Activated CD4-positive, alpha-beta T cell treated with anti-CD3 and anti-CD28 coated beads, Interleukin-2, amount 50 U/mL, for 1 hour (primary cell): ENCODE data around the gene FAM168A.

Source experiments
- DNase-seq: peaks from one replicate; pipeline ENCODE4 v3.0.0-alpha.2; 2020

Gene FAM168A

DNA sequence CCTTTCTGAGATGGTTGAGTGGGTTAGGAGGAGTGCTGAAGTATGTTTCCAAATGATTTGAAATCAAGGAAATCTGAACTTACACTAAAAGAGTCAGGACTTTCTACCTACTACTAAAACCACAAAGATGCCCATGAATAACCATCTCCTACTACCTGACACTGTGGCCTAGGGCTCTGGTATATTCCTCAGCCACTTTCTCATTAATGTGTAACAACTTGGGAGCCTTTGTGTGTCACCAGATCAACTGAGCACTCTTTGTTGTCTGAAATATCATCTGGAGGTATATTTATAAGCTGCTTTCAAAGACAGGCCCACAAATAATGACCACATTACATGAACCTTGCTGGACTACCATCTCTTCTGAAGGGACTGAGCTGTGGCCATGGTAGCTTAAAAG, 177.8 kb downstream of the FAM168A start:
- DNase-seq: no peak

DNA sequence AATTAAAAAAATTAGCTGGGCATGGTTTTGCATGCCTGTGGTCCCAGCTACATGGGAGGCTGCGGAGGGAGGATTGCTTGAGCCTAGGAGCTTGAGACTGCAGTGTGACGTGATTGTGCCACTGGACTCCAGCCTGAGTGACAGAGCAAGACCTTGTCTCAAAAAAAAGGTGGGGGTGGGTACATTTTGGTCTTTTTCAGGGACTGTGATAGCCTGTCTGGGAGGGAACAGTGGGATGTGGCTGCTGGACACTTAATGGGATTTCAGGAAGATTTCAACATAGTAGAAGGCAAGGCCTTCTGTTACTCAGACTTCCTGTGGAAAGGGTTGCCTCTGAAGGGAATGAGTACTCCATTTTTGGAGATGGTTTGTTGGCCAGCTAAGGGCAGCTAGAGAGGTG, 181.1 kb downstream of the FAM168A start:
- no peak for DNase-seq

DNA sequence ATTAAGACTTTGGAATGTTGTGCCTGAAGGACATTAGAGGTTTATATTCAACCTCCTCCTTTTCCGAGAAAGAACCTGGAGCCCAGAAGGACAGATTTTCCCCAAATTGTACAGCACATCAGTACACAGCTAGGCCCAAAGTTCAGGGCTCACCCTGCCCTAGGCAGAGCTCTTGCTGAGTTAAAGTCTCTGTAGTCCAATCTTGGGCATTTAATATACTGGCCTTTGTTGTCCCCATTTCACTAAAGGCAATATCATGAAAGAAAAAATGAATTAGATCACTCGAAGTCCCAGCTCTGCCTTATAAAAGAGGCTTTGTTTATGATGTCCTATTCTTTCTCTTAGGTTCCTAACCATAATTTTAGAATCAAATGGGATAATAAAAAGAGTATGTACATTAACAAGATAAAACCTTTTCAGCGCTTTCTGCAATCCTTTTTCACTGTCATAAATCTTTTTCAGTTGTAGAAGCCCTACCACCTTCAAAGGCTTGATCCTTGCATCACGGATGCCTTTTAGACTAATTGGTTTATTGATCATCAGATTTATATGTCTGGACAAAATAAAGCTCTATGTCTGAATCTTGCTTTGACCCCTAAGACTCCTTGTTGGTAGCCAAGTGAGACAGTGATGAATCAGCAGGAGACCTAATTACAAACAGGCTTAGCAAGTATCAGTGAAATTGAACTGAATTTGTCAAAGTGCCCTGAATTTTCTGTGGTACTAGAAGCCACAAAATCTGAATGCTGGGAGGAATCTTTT, 181.9 kb downstream of the FAM168A start:
- DNase-seq: no peak

DNA sequence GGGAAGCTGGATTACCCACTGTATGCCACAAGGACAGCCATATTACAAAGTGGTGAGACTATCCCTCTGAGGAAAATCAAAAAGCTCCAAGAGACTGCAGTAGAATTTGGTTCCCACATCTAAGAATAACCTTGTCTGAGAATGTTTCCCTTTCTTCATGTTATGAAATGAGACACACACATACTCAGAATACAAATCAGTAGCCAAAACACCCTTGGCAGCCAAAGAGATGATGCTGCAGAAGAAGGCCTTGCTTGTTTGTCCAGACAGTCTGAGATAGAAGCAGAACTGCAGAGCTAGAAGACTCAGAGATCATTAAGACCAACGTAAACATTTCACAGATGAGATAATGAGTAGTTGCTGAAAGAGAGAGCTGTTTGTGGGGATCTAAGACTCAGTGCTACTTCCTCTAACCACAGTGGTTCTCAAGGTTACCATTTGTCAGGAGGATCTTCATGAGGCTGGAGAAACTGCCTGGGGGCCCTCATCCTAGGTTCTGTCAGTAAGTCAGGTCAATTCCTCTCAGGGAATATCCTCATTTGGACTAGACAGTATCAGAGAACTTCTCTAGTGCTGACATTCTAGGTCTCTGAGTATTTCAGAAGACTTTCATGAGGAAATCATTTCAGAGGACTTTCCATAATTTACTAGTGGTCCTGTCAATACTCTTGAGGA, 182.8 kb downstream of the FAM168A start:
- no peak for DNase-seq

DNA sequence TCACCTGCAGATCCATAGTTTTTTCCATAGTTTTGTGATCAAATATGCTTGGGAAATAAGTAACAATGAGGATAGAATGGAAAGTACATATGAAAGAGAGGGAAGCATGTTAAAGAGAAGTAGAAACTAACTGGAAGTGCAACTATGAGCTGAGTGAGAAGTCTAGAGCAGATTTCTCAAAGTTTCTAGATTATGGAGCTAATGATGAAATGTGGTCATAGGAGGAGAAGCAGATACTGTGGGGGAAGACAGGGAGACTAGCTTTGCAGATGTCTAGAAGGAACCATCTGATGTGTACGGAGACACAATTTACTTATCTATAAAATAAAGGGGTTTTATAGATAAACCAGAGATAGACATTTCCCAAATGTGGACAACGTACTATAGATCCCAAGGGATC, 184.7 kb downstream of the FAM168A start:
- DNase-seq: no peak

DNA sequence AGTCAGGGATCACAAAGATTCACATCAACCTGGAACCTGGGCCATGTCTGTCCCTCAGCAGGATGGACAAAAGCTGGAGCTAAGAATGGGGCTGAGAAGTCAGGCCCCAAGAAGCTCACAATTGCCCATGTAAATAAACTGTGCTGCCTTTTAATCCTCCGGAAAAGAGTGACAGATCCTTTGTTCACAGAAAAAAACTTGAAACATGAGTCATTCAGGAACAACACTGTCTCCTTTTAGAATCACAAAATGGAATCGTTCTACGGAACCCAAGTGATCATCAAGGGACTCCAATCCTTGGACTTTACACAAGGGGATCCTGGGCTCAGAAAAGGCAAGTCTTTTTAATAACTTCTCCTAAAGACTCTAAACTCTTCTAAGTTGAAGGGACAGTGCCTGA, 185.6 kb downstream of the FAM168A start:
- no peak for DNase-seq

DNA sequence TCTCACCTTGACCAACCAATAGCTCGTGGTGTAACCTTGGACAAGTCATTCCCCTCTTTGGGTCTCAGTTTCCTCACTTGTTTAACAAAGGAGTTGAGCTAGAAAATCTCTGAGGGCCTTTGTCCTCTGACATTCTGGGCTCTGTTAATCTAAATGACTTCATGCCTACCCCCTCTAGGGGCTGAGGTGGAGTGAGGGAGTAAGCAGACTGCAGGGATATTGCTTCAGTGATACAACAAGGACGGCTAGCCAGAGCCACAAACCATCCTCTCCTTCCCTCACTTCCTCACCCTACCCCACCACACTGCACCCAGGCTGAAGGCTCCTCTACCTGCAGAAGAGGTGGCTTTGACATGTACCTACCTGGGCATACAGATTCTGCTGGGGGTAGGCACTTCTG, 186.9 kb downstream of the FAM168A start:
- DNase-seq: no peak

DNA sequence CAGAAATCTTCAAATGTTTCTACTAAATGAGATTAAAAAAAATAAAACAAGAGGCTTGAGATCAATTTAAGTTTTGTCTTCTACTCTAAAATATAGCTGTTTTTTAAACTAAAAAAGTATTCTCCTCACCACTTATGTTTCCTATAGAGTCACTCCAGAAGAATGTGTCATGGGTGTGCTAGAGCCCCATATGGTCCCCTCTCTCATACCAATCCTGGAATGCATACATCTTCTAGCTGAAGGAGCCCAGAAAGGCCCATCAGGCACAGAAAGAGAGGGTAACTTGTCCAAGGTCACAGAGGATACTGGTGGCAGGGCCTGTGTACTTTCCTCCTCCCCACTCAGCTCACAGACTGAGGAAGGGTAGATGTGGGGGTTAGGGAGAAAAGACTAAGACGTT, 187.3 kb downstream of the FAM168A start:
- DNase-seq: no peak

DNA sequence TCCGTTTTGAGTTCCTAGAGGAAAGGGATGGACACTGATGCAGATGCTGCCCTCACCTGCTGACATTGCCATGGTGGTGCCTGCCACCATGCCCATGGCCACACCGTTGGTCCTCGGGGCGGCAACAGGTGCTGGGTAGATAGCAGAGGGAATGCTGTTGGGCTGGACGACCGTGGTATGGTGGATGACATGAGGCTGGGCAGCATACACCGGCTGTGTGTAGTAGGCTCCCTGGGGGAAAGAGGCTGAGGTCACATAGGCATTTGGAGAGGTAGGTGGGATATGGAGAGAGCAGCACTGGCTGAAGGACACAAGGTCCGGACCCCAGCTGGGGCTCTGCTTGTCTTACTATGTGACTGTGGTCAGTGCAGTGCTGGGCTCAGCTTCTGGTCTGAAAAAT, 188.5 kb downstream of the FAM168A start:
- DNase-seq: no peak

DNA sequence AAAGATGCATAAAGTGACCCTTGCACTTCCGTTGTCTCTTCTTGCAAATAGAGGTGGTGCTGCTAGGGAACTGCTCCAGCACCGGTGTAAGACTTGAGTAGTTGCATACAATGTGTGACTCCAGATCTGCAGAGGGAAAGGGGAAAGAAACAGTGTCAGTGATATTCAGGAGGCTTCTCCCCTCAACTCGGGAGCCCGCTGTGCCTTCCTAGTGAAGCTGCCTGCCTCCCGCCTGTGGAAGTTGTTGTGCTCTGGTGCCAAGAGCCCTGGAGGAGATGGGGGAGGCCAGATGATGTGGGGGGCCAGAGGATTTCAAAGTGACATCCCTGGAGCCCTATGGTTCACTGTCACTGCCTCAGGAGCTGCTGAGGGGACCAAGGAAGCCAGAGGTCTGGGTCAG, 191.3 kb downstream of the FAM168A start:
- DNase-seq: no peak

DNA sequence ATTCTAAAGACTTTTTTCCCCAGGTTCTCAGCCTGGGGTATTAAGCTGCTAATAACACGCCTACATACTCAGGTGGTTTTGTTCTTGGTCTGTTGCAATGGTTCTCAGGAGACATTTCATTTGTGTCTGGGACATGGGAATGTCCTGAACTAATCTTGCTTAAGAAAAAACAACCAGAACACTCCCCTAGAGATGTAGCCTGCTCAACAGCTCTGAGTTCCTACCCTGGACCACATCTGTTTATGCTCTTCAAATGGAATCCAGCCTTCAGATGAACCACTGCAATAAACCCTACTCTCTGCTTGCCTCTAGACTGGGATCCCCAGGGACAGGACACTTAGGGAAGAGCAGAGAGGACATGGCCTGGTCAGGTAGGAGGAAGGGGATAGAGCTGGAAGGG, 191.8 kb downstream of the FAM168A start:
- DNase-seq: no peak

DNA sequence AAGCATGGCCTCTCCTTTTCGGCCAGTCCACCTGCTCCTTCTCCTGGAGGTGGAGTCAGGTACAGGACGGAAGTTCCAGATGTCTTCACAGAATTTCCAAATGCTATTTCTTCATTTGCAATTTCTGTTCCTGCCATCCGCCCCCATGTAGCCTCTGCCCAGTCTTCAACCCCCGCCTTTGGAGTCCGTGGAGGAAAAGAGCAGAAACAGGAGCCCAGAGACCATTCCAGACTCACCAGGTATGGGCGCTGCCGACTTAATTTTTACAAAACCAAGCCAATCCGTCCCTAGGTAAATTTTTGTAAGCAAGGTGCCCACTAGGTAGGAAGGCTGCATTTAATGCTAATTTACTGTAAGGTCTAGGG, 192.8 kb downstream of the FAM168A start:
- DNase-seq: no peak

DNA sequence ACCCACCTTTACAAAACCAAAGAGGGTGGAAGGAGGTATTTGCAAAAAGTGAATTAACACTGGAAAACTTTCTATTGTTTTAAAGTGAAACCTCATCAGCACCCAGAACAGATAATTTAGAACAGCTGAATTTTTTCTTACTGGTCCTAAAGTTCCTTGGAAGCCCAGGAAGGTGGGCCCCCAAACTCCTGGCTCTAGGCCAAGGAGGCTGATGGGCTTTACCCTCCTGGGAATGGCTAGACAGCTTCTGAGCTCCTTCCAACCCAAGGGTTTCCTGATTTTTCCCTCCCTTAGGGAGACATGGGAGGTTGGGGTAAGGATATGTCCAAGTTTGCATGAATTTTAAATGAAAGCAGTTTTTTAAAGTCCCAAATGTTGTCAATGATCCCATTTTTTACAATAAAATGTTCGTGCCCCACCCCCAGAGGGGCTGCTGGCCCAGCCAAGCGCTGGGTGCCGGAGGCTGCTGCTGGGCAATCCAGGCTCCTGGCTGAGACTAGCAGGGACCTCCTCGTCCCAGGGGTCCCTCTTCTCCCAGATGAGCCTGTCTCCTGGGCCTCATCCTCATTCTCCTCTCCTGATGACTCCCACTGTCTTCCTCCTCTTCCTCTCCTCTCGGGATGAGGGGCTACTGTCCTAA, 193.3 kb downstream of the FAM168A start:
- no peak for DNase-seq

DNA sequence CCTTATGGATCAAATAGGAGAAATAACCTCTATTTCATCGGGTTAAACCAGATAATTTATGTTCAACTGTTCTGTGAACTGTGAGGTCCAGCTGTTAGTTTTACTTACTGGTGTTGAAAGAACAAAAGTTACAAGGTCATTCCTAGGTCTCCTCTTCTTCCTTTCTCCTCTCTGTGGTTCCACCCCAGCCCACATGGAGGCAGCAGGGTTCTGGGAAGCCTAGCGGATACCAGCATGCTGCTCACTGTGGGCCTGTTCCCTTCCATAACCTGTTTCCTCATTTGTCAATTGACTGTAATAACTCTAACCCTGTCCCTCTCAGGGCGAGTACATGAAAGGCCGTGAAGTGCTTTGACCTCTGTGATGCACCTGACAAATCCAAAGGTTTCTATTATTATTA, 193.9 kb downstream of the FAM168A start:
- DNase-seq: no peak

DNA sequence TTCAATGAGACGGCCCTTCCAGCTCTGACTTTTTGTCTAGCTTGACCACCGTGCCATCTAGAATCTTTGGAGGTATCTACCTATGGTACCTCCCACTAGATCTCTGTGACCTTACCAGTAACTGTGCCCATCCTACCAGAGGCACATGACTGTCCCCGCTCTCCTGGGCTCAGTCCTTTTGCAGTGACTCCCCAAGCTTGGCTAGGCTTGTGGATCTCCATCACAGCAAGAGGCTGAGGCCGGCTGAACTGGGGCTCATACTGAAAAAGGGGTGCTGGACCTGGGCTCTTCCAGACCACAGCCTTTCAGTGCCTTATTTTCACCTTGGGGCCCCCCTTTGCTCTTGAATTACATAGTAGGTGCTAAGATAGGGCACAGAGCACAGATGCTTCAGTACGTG, 194.4 kb downstream of the FAM168A start:
- no peak for DNase-seq

DNA sequence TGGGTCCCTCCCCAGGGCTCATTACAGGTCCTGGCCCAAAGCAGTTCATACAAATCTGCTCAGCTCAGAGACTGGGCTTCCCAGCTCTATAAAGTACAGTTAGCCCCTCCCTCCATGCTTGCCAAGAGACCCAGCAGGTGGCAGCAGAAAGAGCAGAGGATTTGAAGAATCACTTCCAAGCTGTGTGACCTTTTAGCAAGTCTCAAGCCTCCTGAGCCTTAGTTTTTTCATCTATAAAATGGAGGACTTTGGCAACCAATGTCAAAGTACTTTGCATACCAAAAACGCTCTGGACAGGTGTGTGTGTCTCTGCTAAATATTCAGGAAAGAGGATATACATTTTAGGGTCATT, 195.1 kb downstream of the FAM168A start:
- no peak for DNase-seq

DNA sequence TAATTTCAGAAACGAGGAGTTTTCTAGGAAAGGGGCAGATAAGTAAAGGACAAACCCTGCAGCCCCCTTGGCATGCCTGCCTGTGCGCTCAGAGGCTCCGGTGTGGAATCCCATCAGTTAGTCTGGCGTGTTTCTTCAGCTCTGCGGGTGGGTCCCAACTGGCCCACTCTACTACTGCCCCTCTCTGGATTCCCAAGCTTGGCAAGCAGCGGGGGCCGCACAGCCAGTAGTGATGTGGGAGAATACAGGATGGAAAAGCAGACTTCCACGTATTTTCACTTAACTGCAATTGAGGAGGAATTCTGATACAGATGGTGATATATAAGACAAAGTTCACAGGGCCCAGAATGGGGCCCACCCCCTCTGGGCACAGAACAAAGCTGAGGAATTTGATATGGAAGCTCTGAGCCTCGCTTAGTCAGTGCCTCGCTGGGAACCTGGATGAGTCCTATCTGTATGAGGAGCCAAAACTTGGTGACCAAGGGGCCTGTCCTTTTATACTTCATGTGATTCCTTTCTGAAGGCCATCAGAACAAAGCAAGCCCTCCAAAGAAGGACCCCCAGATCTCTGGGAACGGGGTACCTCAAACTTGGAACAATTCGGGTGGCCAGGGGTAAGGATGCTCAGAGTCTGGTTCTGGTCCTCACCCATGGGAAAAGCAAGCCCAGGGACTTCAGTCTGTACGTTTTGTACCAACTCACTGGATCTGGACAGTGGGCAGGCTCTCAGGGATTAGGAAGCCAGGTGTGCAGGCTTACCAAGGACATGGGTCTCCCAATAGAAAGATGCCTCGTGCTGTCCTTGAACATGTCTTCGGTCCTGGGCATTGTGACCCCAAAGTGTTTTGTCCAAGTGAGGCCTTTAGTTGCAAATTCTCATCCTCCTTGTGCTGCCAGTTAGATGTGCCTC, 195.7 kb downstream of the FAM168A start:
- DNase-seq: no peak

DNA sequence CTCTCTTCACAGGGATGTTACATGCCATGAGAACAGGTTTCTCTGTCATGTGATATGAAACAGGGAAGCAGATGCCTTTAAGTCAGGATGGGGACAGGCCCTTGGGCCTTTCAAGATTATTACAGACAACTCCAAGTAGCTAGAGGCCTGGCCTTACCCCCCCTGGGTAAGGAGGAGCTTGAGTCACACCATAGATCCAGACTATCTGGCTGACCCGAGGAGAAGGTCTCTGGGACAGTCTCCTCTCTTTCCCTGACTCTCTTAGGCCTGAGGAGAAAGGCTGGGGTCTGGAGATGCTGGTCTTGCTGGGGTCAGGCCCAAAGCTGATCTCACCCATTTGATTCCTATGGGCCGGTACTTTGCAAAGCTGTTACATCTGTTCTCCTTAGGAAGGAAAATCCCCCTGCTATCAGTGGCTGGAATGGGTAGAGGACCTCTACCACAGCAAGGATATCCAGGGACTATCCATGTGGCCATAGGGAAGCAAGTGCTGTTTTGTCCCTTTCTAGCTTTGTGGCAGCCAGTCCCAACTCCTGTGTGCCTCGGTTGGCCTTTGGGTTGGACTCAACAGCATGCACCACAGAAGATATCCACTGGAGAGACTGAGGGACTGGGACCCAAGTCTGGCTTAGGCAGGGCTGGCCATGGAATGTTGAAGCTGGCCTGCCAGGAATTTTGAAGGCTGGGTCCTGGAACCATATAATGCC, 196.5 kb downstream of the FAM168A start:
- no peak for DNase-seq

DNA sequence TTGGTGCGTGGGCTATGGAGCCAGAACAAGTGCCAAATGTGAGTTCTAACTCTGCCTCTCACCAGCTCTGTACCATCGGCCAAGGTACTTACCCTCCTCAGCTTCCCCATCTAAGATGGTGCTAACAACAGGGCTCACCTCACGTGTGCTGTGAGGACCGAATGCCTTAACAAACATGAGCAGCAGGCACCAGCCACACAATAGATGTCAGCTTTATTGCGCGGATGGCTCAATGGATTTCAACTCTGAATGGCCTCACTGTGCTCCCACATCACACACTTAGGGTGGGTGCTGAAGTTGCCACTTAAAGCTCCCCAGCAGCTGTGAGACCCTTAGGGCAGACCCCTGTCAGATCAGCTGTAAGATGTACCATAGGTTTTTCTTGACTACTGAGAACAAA, 197.6 kb downstream of the FAM168A start:
- no peak for DNase-seq

DNA sequence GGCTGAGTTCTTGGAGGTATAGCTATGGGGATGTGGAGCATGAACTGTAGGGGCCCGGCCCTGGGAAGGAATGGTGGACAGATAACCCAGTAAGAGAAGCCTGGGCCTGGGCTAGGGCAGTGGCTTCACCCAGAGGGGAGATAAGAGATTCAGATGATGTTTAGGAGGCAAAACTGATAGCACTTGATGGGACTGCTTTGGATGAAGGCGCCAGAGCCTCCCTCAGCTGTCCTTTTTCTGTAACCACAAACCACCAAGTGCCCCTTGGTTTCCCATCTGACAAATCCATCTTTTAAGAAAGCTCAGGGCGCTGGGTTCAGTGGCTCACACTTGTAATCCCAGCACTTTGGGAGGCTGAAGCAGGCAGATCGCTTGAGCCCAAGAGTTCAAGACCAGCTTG, 198.3 kb downstream of the FAM168A start:
- no peak for DNase-seq

DNA sequence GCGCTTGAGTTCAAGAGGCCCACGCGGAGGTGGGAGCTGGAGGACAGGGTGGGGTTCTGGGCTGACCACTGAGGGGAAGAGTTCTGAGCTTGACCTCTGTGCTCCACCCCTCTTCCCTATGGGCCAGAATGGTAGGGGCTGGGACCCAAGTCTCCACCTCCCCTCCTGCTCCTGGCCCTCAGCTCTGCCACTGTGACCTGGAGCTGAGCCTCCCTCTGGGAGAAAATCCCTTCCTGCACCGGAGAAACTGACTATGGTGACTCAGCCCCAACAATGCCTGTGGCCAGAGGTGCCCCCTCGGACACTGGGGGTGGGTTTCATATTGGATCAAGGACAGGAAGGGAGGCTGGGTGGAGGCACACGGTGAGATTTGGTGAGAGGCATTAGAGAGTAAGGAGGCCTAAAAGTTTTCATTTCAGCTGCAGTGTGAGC, 198.7 kb downstream of the FAM168A start:
- no peak for DNase-seq

DNA sequence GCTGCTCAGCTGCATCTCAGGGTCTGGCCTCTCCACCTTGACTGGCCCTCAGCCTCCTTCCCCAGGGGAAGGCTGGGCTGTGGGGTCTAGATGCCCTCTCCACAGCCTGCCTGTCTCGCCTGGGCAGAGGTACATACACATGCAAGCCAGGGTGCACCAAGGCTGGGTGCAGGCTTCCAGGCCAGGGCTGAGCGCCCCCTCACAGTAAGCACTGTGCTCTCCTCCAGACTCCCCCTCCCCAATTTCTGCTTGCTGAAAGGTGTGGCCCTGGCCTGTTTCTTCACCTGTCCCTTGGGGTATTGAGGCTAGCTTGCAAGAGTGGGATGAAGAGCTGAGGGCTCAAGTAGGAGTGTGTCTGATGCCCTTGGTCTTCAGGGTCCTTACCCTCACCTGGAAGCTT, 199.2 kb downstream of the FAM168A start:
- DNase-seq: no peak

DNA sequence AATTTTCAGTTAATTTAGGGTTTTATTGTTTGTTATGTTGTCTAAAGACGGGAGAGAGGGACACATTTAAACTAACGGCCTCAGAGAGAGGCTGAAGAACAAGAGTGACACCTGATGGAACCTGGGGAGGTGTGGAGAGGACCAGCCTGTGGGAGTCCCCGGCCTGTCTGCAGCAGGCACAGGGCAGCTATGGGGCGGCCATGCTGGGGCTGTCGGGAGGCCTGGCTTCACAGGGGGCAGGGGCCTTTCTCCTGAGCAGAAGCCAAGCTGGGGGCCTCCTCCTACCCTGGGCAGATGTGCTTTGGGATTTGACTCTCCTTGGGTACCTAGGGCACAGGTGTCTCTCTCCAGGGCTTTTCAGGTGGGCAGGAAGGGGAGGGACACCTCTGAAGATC, 199.8 kb downstream of the FAM168A start:
- DNase-seq: no peak
